IPS-NIHi7 (cell line): ENCODE results near the gene TXNDC11.

Experiments used
- DNase-seq: peaks from one replicate; pipeline ENCODE4 v3.0.0; 2012; ENCODE audit warnings: mixed read lengths; ENCODE audit errors: extremely low spot score

The TXNDC11 gene

DNA sequence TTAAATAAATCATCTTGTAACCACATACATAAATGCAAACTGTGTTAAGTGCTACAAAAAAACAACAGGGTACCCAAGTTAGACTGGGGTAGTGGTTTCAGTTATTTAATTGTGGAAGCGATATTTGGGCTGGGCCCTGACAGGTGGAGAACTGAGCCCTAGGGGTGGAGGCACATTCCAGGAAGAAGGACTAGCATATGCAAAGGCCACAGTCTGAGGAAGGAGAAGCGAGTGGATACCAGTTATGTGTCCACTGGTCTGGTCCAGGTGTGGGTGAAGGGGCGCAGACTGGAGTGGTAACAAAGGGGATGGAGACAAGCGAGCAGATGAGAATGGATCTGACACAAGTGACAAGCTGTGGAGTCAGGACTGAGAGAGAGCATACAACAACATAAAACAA lies 22.9 kb downstream of the TXNDC11 start:
- DNase-seq, result no peak

DNA sequence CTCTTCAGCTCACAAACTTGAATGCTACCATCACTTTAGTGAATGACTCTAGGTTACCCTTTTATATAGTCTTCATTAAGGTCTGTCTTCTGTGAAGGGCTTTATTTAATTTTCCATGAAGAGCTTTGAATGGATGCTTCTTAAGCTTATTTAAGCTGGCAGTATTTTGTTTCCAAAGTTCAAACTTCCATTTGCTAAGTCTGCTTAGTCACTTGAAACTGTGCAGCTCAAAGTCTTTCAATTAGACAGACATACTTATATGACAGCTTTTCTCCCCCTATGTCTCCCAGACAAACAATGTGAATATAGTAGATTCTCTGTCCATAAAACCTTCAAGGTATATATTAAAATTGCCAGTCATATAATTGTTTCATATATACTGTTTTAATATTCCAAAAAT lies 23.5 kb downstream of the TXNDC11 start:
- DNase-seq, result no peak

DNA sequence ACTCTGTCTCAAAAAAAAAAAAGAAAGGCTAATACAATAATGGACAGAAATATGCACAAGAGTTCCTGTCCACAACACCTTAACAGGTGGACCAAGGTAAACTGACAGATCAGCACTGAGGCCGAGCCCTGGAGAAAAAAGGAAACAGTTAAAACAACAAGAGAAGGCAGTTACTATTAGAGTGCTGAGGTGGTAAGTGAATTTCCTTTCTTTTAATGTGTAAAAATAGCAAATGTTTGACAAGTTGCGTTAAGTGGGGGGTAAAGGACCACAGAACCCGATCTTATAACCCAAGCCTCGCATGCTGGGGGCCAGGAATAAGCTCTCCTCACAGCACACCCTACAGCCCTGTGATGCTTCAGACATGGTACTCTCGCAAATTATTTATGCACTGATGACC lies 24.8 kb downstream of the TXNDC11 start:
- DNase-seq, result no peak

DNA sequence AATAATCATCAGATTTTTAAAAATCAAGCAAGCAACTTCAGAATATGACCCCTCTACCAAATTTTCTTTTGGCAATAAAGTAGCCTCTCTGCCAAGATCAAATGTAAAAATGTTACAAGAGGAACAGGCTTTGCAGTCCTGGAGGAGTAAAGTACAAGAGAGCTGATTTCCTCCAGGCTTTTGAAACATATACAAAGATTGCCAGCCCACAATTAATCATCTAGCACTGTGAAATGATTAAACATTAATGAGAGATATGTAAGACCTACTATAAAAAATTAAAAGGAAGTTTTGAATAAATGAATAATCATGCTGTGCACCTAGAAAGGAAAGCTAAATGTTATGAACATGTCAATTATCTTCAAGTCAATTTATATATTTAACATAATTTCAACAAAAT lies 26.3 kb downstream of the TXNDC11 start:
- no peak for DNase-seq

DNA sequence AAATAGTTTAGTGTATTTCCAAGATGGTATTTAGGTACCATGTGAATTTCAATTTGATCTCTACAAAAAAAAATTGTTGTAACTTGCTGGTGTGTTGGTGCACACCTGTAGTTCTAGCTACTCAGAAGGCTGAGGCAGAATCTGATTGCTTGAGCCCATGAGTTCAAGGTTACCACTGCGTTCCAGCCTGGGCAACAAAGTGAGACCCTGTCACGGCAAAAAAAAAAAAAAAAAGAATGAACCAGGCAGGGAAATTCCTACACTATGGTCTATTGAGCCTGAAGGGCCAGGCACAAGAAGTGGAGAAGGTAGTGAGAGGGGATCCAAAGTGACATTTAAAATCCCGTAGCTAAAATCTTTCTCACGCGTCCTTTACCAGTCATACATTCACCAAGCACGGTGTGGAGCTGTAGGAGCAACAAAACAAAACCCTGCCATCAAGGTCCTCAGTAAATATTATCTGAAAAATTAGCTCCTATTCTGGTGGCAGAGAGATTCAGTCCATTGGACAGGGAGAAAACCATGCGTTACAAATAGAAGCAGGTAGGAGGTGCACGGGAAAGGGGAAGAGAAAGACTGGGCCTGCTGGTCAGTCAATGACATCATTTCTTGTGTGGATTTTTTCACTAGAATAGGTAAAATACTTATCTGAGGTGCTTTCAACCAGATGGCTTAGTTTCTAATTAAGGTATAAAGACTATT lies 27.3 kb downstream of the TXNDC11 start:
- DNase-seq, result no peak

DNA sequence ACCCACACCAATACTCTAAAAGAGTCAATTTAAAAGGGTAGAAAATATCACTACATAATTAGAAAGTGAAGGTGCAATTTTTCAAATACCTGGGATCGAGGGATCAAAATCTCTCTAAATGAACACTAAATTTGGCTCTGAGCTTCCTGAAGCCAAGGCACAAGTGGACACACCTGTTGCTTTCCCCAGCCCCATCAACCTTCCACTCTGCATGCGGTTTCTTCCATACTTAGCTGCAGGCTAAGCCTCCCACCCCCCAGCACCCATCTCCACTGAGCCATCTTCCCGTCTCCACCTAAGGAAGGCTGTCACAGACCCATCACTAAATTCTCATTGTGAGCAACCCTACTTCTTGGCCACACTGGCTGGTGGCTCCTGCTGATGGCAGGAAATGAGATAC lies 30.5 kb downstream of the TXNDC11 start:
- no peak for DNase-seq

DNA sequence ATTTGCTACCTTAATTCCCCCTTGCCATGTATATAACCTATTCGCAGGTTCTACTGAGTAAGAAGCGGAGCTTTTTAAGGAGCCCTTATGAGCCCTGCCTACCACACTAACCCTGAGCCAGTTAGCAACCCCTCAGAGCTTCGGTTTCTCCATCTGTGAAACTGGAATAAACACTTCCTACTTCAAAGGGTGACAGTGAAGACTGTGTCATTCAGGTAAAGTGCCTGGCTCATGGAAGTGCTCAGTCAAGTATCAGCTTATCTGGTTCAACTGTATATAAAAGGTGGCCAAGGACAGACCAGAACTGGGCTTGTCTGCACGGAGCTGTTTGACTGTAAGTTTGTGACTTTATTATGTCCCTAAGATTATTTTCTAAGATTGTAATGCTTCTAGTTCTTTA lies 31.0 kb downstream of the TXNDC11 start:
- no peak for DNase-seq

DNA sequence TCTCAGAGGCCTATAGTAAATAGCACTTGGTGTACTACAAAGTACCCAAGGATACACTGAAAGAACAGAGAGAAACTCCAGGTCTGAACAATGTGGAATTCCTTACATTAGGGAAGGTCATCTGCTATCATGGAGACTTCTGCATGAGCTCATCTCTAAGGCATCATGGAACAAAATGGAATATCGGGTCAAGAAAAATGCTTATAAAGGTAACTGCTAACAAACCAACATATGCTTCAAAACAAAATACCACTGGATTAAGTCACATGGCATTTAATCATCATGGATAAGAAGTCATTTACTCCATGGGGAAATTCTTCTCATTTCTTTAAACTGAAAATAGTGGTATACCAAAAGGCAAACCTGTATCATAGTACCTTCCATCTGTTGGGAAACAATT lies 34.2 kb downstream of the TXNDC11 start:
- DNase-seq, result no peak

DNA sequence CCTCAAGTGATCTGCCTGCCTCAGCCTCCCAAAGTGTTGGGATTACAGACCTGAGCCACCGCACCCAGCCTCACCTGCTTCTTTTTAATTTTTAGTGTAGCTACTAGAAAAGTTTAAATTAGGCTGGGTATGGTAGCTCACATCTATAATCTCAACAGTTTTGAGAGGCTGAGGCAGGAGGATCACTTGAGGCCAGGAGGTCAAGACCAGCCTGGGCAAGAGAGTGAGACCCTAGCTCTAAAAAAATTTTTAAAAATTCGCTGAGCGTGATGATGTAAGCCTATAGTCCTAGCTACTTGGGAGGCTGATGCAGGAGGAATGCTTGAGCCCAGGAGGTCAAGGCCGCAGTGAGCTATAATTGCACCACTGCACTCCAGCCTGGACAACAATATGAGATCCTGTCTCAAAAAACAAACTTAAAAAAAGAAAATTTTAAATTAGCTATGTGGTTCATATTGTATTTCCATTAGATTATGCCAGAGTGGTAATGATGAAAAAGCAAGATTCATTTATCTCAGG lies 34.9 kb downstream of the TXNDC11 start:
- no peak for DNase-seq

DNA sequence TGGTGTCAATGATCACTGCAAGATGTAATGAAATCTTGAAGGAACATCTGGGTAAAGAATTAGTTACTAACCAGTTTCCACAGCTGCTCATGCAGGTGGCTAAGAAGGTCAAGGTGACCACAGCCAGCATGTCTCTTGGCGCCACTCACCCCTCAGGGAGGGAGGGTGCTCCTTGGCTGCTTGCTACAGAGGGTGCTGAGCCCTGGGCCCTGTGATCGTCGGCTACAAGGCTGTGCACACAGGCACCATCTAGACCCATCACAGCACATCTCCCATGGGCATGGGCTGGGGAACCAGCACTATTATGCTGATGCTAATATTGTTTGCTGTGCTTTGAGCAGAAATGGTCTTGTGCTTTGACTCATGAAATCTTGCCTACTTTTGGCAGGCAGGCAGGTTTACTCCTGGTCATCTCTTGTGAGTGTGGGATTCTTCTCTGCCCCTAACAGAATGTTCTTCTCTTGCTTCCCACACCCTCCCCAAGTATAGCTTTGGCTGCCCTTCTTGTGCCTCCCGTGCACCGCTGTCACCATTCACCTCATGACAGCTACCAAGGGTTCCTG lies 36.4 kb downstream of the TXNDC11 start:
- DNase-seq, result no peak

DNA sequence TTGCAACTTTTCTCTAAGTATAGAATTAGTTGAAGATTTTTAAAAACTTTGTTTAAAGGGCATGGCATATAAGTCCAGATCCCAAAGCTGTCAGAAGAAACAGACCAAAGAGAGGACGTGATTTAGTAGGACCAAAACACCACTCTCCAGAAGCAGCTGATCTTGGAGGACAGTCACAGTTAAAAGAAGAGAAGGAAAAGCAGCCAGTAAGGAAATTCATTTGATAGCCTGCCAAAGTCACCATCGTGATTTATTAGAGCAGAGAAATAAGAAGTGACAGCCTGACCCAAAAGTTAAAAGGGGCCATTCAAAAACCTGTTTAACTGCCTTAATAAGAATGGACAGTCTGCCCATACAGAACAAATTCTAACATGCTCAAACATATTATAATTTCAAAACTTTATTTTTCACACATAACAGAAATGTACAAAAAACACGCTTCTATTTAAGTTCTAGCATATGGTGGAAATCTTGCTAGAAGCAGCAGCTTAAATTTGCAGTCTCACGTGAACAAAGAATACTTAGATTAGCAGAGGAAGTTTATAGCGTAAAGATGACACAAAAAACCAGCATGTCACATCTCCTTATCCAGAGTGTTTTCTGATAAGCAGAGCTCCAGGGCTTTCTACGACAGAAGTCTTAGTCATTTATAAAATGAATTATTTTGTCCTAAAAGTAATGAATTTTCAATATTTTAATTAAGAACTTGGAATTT lies 37.2 kb downstream of the TXNDC11 start:
- DNase-seq, result no peak

DNA sequence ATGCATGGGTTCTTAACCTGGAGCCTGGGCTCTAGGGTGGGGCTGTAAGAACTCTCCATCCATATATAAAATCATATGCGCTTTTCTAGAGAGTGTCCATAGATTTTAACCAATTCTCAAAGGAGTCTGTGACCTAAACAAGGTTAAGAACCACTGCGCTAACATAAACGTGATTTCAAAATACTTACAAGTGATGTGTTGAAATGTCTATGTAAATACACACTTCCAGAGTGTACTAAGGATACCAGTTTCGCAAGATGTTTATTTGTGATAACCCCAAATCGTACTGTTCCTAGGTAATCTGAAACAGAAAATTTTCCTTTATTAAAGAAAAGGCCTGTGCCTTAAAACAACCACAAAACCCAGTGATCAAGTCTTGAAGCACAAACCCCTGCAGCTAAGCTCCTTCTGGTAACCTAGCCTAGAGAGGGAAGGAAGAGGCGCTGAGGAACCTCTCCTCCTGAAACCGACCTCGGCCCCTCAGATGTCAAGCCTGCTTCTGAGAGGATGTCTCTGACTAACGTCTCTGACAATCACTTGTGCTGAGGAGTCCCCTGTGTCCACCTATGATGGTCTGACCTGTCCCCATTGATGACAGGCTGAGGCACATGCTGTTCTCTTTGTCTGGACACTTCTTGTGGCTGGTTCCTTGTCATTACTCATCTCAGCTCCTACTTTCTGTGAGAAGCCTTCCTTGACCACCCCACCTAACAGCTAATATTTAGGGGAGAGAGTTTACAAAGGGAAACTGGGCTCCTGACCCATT lies 42.2 kb downstream of the TXNDC11 start:
- no peak for DNase-seq

DNA sequence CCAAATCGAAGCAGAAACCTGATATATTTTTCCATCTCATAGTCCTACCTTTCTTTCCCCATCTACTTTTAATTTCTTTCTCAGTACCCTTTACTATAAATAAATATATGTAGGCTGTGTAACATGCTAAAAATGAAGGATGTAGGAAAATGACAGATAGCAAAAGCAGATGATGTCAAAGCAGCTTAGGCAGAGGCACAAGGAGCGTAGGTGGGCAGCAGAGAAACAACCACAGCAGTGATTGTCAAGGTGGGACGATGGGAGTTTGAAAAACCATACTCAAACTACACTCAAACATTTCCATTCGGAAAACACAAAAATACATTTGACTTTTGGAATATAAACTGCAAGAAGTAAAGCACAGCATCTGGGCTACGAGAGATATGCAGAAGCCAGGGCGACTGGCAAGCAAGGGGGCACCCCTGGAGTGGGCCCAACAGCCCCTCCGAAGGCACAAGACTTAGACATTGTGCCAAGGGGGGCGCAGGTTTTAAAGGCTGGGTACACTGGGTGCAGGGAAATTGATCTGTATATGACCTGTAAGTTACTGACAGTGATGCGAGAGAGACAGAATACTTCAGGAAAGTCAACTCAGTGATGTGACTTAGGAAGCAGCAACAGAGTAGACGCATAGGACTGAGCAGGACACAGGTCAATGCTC lies 43.3 kb downstream of the TXNDC11 start:
- DNase-seq, result no peak

DNA sequence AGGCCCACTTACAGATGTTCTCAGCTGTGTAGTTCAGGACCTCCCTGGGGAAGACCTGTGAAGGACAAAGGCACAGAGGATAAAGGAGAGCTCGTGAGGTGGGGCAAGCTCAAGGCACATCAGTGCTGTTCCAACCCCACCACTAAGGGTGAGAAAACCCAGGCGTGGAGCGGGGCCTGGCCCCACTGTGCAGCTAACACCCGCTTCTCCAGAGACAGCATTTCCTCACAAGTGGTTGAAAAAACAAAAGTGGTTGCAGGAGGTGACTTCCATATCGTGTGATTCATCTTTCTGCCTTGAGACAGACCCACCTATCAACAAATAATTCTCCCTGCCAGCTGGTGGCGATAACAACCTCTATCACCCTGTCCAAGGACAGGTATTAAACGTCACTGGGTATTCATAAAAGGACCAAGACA lies 44.4 kb downstream of the TXNDC11 start:
- DNase-seq, result no peak

DNA sequence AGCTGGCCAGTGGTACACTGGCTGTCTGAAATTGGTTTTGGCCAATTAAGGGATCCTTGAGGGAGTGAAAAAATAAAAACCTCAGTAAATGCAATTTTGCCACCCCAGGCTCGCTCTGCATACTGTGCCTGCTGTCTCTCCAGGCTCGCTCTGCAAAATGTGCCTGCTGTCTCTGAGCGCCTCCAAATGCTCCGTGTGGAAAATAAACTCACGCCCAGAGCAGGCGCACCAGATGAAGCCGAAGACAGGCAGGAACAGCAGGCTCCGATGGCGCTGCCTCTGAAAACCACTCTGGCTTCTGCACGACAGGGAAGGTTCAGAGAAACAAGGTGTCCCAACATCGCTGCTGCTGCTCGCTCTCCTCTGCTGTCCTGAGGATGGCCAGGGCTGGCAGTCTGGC lies 45.3 kb downstream of the TXNDC11 start:
- no peak for DNase-seq

DNA sequence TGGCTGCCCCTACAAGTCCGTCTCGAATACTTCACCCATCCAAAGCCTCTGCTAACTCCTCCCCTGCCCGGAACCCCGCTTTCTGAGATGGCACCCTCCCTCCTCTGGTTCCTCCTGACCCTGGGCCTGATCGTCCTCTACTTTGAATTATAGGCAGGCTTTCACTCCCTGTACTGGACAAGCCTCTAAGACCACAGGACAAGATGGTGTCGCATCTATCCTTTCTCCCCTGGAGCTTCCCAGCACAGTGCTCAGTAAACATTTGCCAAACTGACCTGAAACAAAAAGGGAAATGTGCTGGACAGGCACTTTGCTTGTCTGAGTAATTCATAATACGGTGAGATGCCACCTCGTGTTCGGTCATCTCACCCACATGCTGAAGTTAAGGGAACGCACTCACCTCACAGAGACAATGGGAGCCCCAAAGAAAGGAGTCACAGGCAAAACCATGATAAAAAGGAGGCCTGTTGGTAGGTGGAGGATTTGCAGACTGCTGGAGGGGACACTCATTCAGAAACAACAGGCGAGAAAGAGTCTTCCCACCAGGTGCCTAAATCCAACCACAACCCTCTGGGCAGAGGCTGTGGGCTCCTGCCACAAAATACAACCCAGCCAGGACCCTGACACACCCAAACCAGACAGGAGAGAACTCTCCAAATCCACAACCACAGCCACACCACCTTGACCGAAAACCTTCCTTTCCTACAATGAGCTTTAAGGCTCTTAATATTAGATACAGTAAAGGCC lies 46.2 kb downstream of the TXNDC11 start:
- DNase-seq, result no peak

DNA sequence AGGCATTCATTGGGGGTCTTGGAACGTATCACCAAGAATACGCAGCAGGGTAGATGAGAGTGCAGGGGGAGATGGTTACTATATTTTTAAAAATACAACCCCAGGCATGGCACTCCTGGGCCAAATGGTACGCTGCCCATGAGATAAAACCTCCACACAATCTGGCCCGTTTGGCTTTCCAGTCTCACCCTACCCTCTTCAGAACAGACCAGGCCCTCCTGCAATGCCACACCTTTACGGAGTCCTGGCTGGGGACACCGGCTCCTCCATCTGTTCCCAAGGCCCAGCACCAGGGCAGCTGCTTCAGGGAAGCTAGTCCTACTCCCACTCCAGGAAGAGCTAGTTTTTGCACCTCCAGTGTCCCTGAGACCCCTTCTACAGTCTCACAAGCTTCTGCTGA lies 50.0 kb downstream of the TXNDC11 start:
- no peak for DNase-seq

DNA sequence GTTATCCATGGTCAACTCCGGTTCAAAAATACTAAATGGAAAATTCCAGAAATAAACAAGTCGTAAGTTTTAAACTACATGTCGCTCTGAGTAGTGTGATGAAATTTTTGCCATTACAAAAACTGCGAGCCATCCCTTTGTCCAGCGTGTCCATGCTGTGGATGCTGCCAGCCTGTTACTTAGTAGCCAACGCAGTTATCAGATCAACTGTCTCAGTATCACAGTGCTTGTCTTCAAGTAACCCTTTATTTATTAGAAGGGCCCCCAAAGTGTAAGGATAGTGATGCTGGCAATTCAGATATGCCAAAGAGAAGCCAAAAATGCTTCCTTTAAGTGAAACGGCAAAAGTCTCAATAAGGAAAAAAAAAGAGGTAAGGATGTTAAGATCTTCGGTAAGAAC lies 50.5 kb downstream of the TXNDC11 start:
- DNase-seq, result no peak

DNA sequence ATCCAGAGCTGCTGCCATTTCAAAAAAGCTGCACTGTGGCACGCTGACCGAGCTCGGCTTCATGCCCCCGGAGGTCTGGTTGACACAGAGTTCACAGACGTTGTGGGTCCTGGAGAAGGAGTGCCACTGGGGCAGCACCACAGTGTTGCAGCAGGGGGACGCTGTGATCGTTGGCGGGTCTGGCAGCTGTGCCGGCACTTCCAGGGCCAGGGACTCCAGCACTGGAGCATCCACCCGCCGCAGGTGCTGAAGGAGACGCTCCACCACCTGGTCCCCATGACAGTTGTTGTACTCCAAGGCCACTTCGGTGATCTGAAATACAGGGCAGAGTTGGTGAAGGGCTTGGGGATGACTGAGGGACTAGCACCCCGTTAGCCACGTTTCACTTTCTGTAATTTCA lies 50.9 kb downstream of the TXNDC11 start:
- no peak for DNase-seq

DNA sequence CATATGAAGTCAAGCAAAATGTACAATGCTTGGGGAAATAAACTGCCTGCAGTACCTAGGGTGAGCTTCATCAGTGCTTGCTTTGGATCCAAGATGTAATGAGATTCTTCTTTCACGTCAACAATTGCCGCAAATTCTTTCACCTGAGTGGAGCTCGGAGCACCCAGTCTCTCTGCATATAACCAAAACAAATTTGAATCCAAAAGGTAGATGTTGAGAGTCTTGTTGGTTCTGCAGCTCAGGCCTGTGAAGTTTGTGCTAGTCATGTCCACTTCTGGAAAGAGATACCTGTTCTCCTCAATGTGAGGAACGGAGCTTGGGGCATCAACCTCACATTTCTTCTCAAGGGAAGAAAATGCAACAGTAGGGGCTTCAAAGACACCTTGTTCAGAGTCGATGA lies 51.4 kb downstream of the TXNDC11 start:
- DNase-seq, result no peak
